ENCODE data around the gene MGAT1. TPM values are rescaled to one million over a fixed set of nuclear protein-coding genes. Genes with fewer than 3 reads are reported as not detected.

Gene MGAT1
- polyA plus RNA-seq, 2 of the 4 experiments (the other 2 are of a cell fraction) = 53.0 to 61.8 TPM

GRCh38 chr5:180844432-180844831 lies 41.8 kb upstream of the MGAT1 start:
- Histone ChIP-seq H3K9me3 (peaks cover 71% of the 10 kb centered on the region), H3K4me2 (no peak overlapping the region), H3K4me3 (no peak overlapping the region), H3K4me1 (no peaks in the 10 kb centered on the region), H3K27ac (no peak overlapping the region)
- ATAC-seq = no peak
- no peak for DNase-seq (ENCODE audit: low read depth in 1 of 2, low spot score in 1 of 2)
- FAIRE-seq = no peak
- POLR2A ChIA-PET = interaction anchor here (0.6 kb wide), 1 partner anchor 984 kb away, joined by 3 read pairs; no protein-coding TSS in a partner anchor
- CTCF ChIA-PET = no interaction called here
- TF ChIP-seq CBX2 (IDR thresholded peaks at IDR 0.05; ENCODE audit: borderline replicate concordance, low read depth) = no peak
- no peak for TF ChIP-seq RARB (CRISPR knock-in tag; IDR thresholded peaks at IDR 0.05)
- no peak for TF ChIP-seq MAZ (IDR thresholded peaks at IDR 0.05; ENCODE audit: borderline replicate concordance, low read depth, low read length)
- no peak for TF ChIP-seq RFX5 (IDR thresholded peaks at IDR 0.05)
- TF ChIP-seq E2F6 (IDR thresholded peaks at IDR 0.05; ENCODE audit: borderline replicate concordance, low read depth) = no peak
- TF ChIP-seq PHF8 (IDR thresholded peaks at IDR 0.05; ENCODE audit: borderline replicate concordance, low read depth) = no peak
- no peak for TF ChIP-seq POLR2A (IDR thresholded peaks at IDR 0.05; ENCODE audit: low read length)
- no peak for TF ChIP-seq CEBPB (IDR thresholded peaks at IDR 0.05)
- TF ChIP-seq TP53 (CRISPR knock-in tag; IDR thresholded peaks at IDR 0.05) = no peak
- TF ChIP-seq ZNF302 (CRISPR knock-in tag; IDR thresholded peaks at IDR 0.05) = no peak
- no peak for TF ChIP-seq MAFK (IDR thresholded peaks at IDR 0.05; ENCODE audit: partially characterized antibody)
- TF ChIP-seq NR3C1 (IDR thresholded peaks at IDR 0.05) = no peak
- no peak for TF ChIP-seq BHLHE40 (IDR thresholded peaks at IDR 0.05; ENCODE audit: low read depth, low read length)
- TF ChIP-seq KDM5A (IDR thresholded peaks at IDR 0.05) = no peak
- no peak for TF ChIP-seq JUN (IDR thresholded peaks at IDR 0.05)
- TF ChIP-seq CBX8 (IDR thresholded peaks at IDR 0.05) = no peak
- TF ChIP-seq FOXS1 (CRISPR knock-in tag; IDR thresholded peaks at IDR 0.05) = no peak
- TF ChIP-seq USF2 (IDR thresholded peaks at IDR 0.05) = no peak
- no peak for TF ChIP-seq EHF (CRISPR knock-in tag; IDR thresholded peaks at IDR 0.05)
- no peak for TF ChIP-seq GATA3 (IDR thresholded peaks at IDR 0.05; ENCODE audit: borderline replicate concordance)
- WGBS (ENCODE audit: missing lambda C conversion rate) = 59% methylated on average over 3 of the region's 3 CpGs

GRCh38 chr5:180839935-180840334 lies 37.3 kb upstream of the MGAT1 start:
- no peaks in the 10 kb centered on the region for H3K4me1 ChIP-seq
- H3K4me2 ChIP-seq = no peak overlapping the region
- H3K9me3 ChIP-seq = peaks cover 26% of the 10 kb centered on the region
- TF ChIP-seq ESRRA (IDR thresholded peaks at IDR 0.05; ENCODE audit: borderline replicate concordance, low read length) (no peak), ZFP36 (IDR thresholded peaks at IDR 0.05; ENCODE audit: borderline replicate concordance, partially characterized antibody) (no peak), ZNF302 (CRISPR knock-in tag; IDR thresholded peaks at IDR 0.05) (no peak), NR3C1 (IDR thresholded peaks at IDR 0.05) (no peak), NPAS2 (CRISPR knock-in tag; IDR thresholded peaks at IDR 0.05; ENCODE audit: borderline replicate concordance) (no peak), CHD2 (IDR thresholded peaks at IDR 0.05; ENCODE audit: low read length, partially characterized antibody) (no peak), HOXA7 (CRISPR knock-in tag; IDR thresholded peaks at IDR 0.05) (no peak), SMC3 (IDR thresholded peaks at IDR 0.05) (no peak), ELK1 (IDR thresholded peaks at IDR 0.05; ENCODE audit: low read depth, low read length) (no peak), ATOH8 (CRISPR knock-in tag; IDR thresholded peaks at IDR 0.05; ENCODE audit: low read depth) (no peak), FOSL2 (IDR thresholded peaks at IDR 0.05) (no peak), FOSL2 (CRISPR knock-in tag; IDR thresholded peaks at IDR 0.05) (no peak), EHMT2 (IDR thresholded peaks at IDR 0.05; ENCODE audit: low read depth) (no peak), JUNB (IDR thresholded peaks at IDR 0.05) (no peak), BHLHE40 (IDR thresholded peaks at IDR 0.05; ENCODE audit: low read depth, low read length) (no peak), BCL3 (IDR thresholded peaks at IDR 0.05) (no peak), CTCF (IDR thresholded peaks at IDR 0.05) (no peak), HOXB13 (CRISPR knock-in tag; IDR thresholded peaks at IDR 0.05; ENCODE audit: low read depth) (no peak)
- ATAC-seq (no peak), FAIRE-seq (no peak), DNase-seq (ENCODE audit: low read depth in 1 of 2, low spot score in 1 of 2) (no peak)
- ChIA-PET CTCF (interaction anchor here (0.6 to 3.4 kb wide), 3 partner anchors 9 to 20 kb away, joined by 3 to 14 read pairs (median 3); no protein-coding TSS in a partner anchor), POLR2A (interaction anchor here (1.1 kb wide), 1 partner anchor 20 kb away, joined by 3 read pairs; no protein-coding TSS in a partner anchor)
- no peak overlapping the region for H3K27ac ChIP-seq
- no peak overlapping the region for H3K4me3 ChIP-seq
- WGBS (ENCODE audit: missing lambda C conversion rate) = 84% methylated on average over 3 of the region's 3 CpGs

All from A549 (cell line).